H1 (cell line): ENCODE data around the gene SKAP1. TPM values are rescaled to one million over a fixed set of nuclear protein-coding genes. Genes with fewer than 3 reads are reported as not detected.

Source experiments
- CTCF ChIA-PET: fragments of 300-600 bp; sonication (Branson Sonifier 250); formaldehyde crosslinking; loops from one replicate; lab custom pipeline; 2021; ENCODE audit not compliant: partially characterized antibody; lab: Charles Lee
- POLR2A ChIA-PET: fragments of 300-600 bp; sonication (Branson Sonifier 250); formaldehyde crosslinking; loops from one replicate; lab custom pipeline; 2021; ENCODE audit warnings: inconsistent platforms; ENCODE audit not compliant: partially characterized antibody; lab: Charles Lee
- DNase-seq, 2 experiments: peaks; one replicate each; pipeline versions ENCODE4 v3.0.0 to v3.0.0-alpha.2; 2010 to 2022; ENCODE audit warnings: low spot score in 2 of 2, low read depth in 1 of 2, mixed read lengths in 1 of 2
- FAIRE-seq: peaks from 2 replicates; lab custom pipeline; 2011; peaks lifted over from hg19 to GRCh38; lab: Jason Lieb, UNC
- H2AFZ ChIP-seq: 2 replicates; pipeline ENCODE4 v1.8.1; 2012; ENCODE audit warnings: low read length, inconsistent platforms
- H2AK5ac ChIP-seq: 2 replicates; pipeline ENCODE4 v1.6.1; 2013; ENCODE audit warnings: low read depth, low read length
- H2BK120ac ChIP-seq: replicated peaks from 2 replicates; pipeline ENCODE3; 2013; ENCODE audit warnings: low read depth, low read length, inconsistent platforms
- H2BK12ac ChIP-seq: 2 replicates; pipeline ENCODE4 v1.6.1; 2013; ENCODE audit warnings: low read depth, low read length
- H2BK15ac ChIP-seq: 2 replicates; pipeline ENCODE4 v1.6.1; 2013; ENCODE audit warnings: low read length
- H2BK20ac ChIP-seq: 2 replicates; pipeline ENCODE4 v1.6.1; 2013; ENCODE audit warnings: low read length
- H2BK5ac ChIP-seq: 2 replicates; pipeline ENCODE4 v1.6.1; 2013; ENCODE audit warnings: low read depth, low read length
- H3K14ac ChIP-seq: 2 replicates; pipeline ENCODE4 v1.6.1; 2013; ENCODE audit warnings: inconsistent platforms; ENCODE audit not compliant: insufficient read length
- H3K18ac ChIP-seq: 2 replicates; pipeline ENCODE4 v1.6.1; 2013; ENCODE audit warnings: low read length; ENCODE audit errors: extremely low read depth
- H3K23ac ChIP-seq: 2 replicates; pipeline ENCODE4 v1.6.1; 2013; ENCODE audit warnings: inconsistent platforms; ENCODE audit not compliant: insufficient read length
- H3K23me2 ChIP-seq: 2 replicates; pipeline ENCODE4 v1.6.1; 2013; ENCODE audit warnings: low read depth, low read length
- H3K27ac ChIP-seq: 2 replicates; pipeline ENCODE4 v1.6.1; 2011; ENCODE audit warnings: low read depth, low read length, inconsistent platforms
- H3K27me3 ChIP-seq, 4 experiments: replicated peaks in 1 of 4; 1 replicate in 1 of 4; 2 replicates in 3 of 4; pipeline versions ENCODE4 v1.6.1 to v1.8.1; 2011 to 2013; ENCODE audit warnings: low read length in 3 of 4, mild to moderate bottlenecking in 3 of 4, inconsistent platforms in 2 of 4, mixed read lengths in 2 of 4, moderate library complexity in 1 of 4; ENCODE audit not compliant: control insufficient read depth in 3 of 4, insufficient read depth in 3 of 4; ENCODE audit errors: extremely low read depth in 1 of 4
- H3K36me3 ChIP-seq, 4 experiments: 2 replicates each; pipeline versions ENCODE4 v1.6.1 to v1.8.1; 2011 to 2013; ENCODE audit warnings: mild to moderate bottlenecking in 4 of 4, low read length in 3 of 4, moderate library complexity in 2 of 4, control low read depth in 1 of 4, inconsistent platforms in 1 of 4; ENCODE audit not compliant: insufficient read depth in 4 of 4, control insufficient read depth in 2 of 4
- H3K4ac ChIP-seq: replicated peaks from 2 replicates; pipeline ENCODE3; 2013; ENCODE audit warnings: low read length, low read depth, mixed read lengths, inconsistent platforms; ENCODE audit not compliant: insufficient read length
- H3K4me1 ChIP-seq, 4 experiments: replicated peaks in 1 of 4; 1 replicate in 1 of 4; 2 replicates in 3 of 4; pipeline versions ENCODE4 v1.6.1 to v1.8.1; 2011 to 2013; ENCODE audit warnings: low read length in 3 of 4, inconsistent platforms in 2 of 4, mixed read lengths in 1 of 4; ENCODE audit not compliant: insufficient read depth in 4 of 4, control insufficient read depth in 3 of 4
- H3K4me2 ChIP-seq, 2 experiments: 2 replicates each; pipeline versions ENCODE4 v1.6.1 to v1.8.1; 2011 to 2013; ENCODE audit warnings: low read depth in 2 of 2, low read length in 2 of 2, control low read depth in 1 of 2, inconsistent platforms in 1 of 2, mild to moderate bottlenecking in 1 of 2; ENCODE audit not compliant: insufficient read depth in 1 of 2
- H3K4me3 ChIP-seq, 4 experiments: fragments of 200-600, 300-600 bp in 1 of 4; sonication (generic), shearing (Covaris generic), sonication (Bioruptor Twin) in 1 of 4; 2 replicates each; pipeline versions ENCODE4 v1.5.1 to v1.8.1; 2011 to 2016; ENCODE audit warnings: low read length in 4 of 4, low read depth in 3 of 4, control low read depth in 2 of 4, inconsistent platforms in 2 of 4, mild to moderate bottlenecking in 2 of 4, mixed read lengths in 1 of 4, moderate library complexity in 1 of 4; ENCODE audit not compliant: insufficient read depth in 2 of 4; ENCODE audit errors: extremely low read depth in 1 of 4
- H3K56ac ChIP-seq: replicated peaks from 2 replicates; pipeline ENCODE3; 2013; ENCODE audit warnings: low read depth, mild to moderate bottlenecking, mixed read lengths, low read length, inconsistent platforms; ENCODE audit not compliant: insufficient read length
- H3K79me1 ChIP-seq: 2 replicates; pipeline ENCODE4 v1.6.1; 2013; ENCODE audit warnings: low read depth, low read length, control low read depth
- H3K79me2 ChIP-seq, 2 experiments: 2 replicates each; pipeline versions ENCODE4 v1.6.1 to v1.8.1; 2012 to 2013; ENCODE audit warnings: low read length in 2 of 2, mild to moderate bottlenecking in 2 of 2, inconsistent platforms in 1 of 2; ENCODE audit not compliant: insufficient read depth in 2 of 2, control insufficient read depth in 1 of 2
- H3K9ac ChIP-seq, 4 experiments: replicated peaks in 1 of 4; 1 replicate in 1 of 4; 2 replicates in 3 of 4; pipeline versions ENCODE4 v1.6.1 to v1.8.1; 2011 to 2013; ENCODE audit warnings: low read depth in 3 of 4, low read length in 3 of 4, control low read depth in 2 of 4, mild to moderate bottlenecking in 2 of 4, moderate library complexity in 2 of 4, inconsistent platforms in 1 of 4; ENCODE audit errors: extremely low read depth in 1 of 4
- H3K9me3 ChIP-seq, 2 experiments: 2 replicates each; pipeline versions ENCODE4 v1.6.1 to v1.8.1; 2012 to 2013; ENCODE audit warnings: mild to moderate bottlenecking in 2 of 2, moderate library complexity in 2 of 2, control low read depth in 1 of 2, inconsistent platforms in 1 of 2, low read depth in 1 of 2, low read length in 1 of 2, mixed read lengths in 1 of 2; ENCODE audit not compliant: insufficient read depth in 2 of 2
- H4K20me1 ChIP-seq, 2 experiments: replicated peaks in 1 of 2; 2 replicates each; pipeline versions ENCODE3 to v1.8.1; 2011 to 2013; ENCODE audit warnings: inconsistent platforms in 2 of 2, low read length in 2 of 2, mild to moderate bottlenecking in 1 of 2; ENCODE audit not compliant: insufficient read depth in 2 of 2, control insufficient read depth in 1 of 2
- H4K5ac ChIP-seq: 2 replicates; pipeline ENCODE4 v1.6.1; 2013; ENCODE audit warnings: low read length, low read depth, mixed read lengths, inconsistent platforms; ENCODE audit not compliant: insufficient read length
- H4K8ac ChIP-seq: 2 replicates; pipeline ENCODE4 v1.8.0; 2013; ENCODE audit warnings: mild to moderate bottlenecking, moderate library complexity, low read length, inconsistent platforms; ENCODE audit not compliant: insufficient read depth; ENCODE audit errors: extremely low read depth
- H4K91ac ChIP-seq: replicated peaks from 2 replicates; pipeline ENCODE3; 2013; ENCODE audit warnings: low read length, mixed read lengths, inconsistent platforms; ENCODE audit not compliant: insufficient read length
- ATF3 ChIP-seq: IDR thresholded peaks from 2 replicates; pipeline ENCODE4 v1.6.1; 2011; ENCODE audit warnings: low read depth, mild to moderate bottlenecking, low read length; ENCODE audit not compliant: insufficient read depth
- BRCA1 ChIP-seq: IDR thresholded peaks from 2 replicates; pipeline ENCODE4 v1.6.1; 2012; ENCODE audit warnings: low read depth, low read length, improper control_type of control experiment
- CHD2 ChIP-seq: IDR thresholded peaks from 2 replicates; pipeline ENCODE4 v1.6.1; 2012; ENCODE audit warnings: low read length, improper control_type of control experiment
- CTCF ChIP-seq, 3 experiments: IDR thresholded peaks; 1 replicate in 2 of 3; 2 replicates in 1 of 3; pipeline versions ENCODE4 v1.5.1 to v1.6.1; 2011; ENCODE audit warnings: low read length in 3 of 3, mild to moderate bottlenecking in 3 of 3, inconsistent platforms in 2 of 3, low read depth in 1 of 3, moderate library complexity in 1 of 3; ENCODE audit not compliant: insufficient read depth in 1 of 3; ENCODE audit errors: control extremely low read depth in 1 of 3
- E2F6 ChIP-seq: IDR thresholded peaks from 2 replicates; pipeline ENCODE4 v1.6.1; 2012; ENCODE audit warnings: inconsistent platforms
- EZH2 ChIP-seq: fragments of 200-600 bp; sonication (generic); IDR thresholded peaks from 2 replicates; pipeline ENCODE4 v1.7.1; 2012; ENCODE audit warnings: low read depth, mild to moderate bottlenecking, moderate library complexity, low read length, inconsistent platforms; ENCODE audit not compliant: severe bottlenecking
- FOSL1 ChIP-seq: IDR thresholded peaks from 2 replicates; pipeline ENCODE4 v1.6.1; 2011; ENCODE audit warnings: mild to moderate bottlenecking, low read depth, low read length, moderate library complexity; ENCODE audit not compliant: insufficient read depth
- KDM1A ChIP-seq: fragments of 200-600, 300-600 bp; sonication (generic); IDR thresholded peaks from 2 replicates; pipeline ENCODE4 v1.7.1; 2016; ENCODE audit warnings: mild to moderate bottlenecking, low read length, borderline replicate concordance
- MAX ChIP-seq: IDR thresholded peaks from 2 replicates; pipeline ENCODE4 v1.6.1; 2012; ENCODE audit warnings: inconsistent platforms
- TEAD4 ChIP-seq: IDR thresholded peaks from 2 replicates; pipeline ENCODE4 v1.6.1; 2012; ENCODE audit warnings: low read depth, low read length, inconsistent platforms, mixed read lengths
- polyA plus RNA-seq, 7 experiments: library from polyadenylated mRNA; depleted of rRNA in 3 of 7; stranded (reverse) in 5 of 7; unstranded in 2 of 7; fragments of >200 nt in 5 of 7; fragments of 200-250 nt in 2 of 7; gene quantifications; 1 replicate in 5 of 7; 2 replicates in 1 of 7; 4 replicates in 1 of 7; pipeline versions ENCODE4 v1.2.1 to v1.2.3, GENCODE V29; 2011 to 2013; ENCODE audit warnings: missing spikeins in 2 of 7, mixed read lengths in 2 of 7
- total RNA-seq: library from RNA; stranded (reverse); fragmentation: NEBNext Ultra II Directional; extraction: Animal tissue kit (Norgen Biotek cat#: 25700); gene quantifications from 2 replicates; pipeline ENCODE4 v1.2.1, GENCODE V29; 2021

The SKAP1 gene
- total and polyA plus RNA-seq, 2 of the 8 experiments (the other 6 are each of a cell fraction or from before 2014, with no cell fraction given) = not detected

GRCh38 chr17:48455791-48456190 lies 25.8 kb upstream of the SKAP1 start:
- Histone ChIP-seq H3K4ac (no peak overlapping the region), H2BK5ac (no peak overlapping the region), H2BK20ac (no peak overlapping the region), H3K23me2 (no peaks in the 10 kb centered on the region; the same call in 1 of the 2 replicates), H3K36me3 (no peaks in the 10 kb centered on the region; a peak in 1 of 8 replicates), H3K79me2 (no peaks in the 10 kb centered on the region), H3K4me1 (peaks cover 0 to 12% (median 6%) of the 10 kb centered on the region in 4 experiments; a peak in 5 of 7 replicates), H4K20me1 (no peaks in the 10 kb centered on the region), H3K18ac (no peak overlapping the region), H3K23ac (no peak overlapping the region), H3K4me3 (no peak overlapping the region), H2BK120ac (no peak overlapping the region), H3K79me1 (no peaks in the 10 kb centered on the region), H3K27ac (no peak overlapping the region), H3K4me2 (no peak overlapping the region; a peak in 1 of 4 replicates), H3K9me3 (peaks cover 0 to 4% of the 10 kb centered on the region in 2 experiments; a peak in 1 of 4 replicates), H4K5ac (no peak overlapping the region), H4K91ac (no peak overlapping the region), H2BK12ac (no peak overlapping the region), H3K27me3 (peaks cover 4 to 12% (median 9%) of the 10 kb centered on the region in 4 experiments), H3K14ac (no peak overlapping the region), H3K9ac (no peak overlapping the region), H2AFZ (no peak overlapping the region), H3K56ac (no peak overlapping the region), H2BK15ac (no peak overlapping the region), H2AK5ac (no peak overlapping the region), H4K8ac (no peak overlapping the region)
- CTCF ChIA-PET = interaction anchor here (1.1 to 2.4 kb wide), 12 partner anchors 8 to 133 kb away, joined by 3 to 17 read pairs (median 6); no protein-coding TSS in a partner anchor
- FAIRE-seq (no peak), DNase-seq (no peak)
- POLR2A ChIA-PET = interaction anchor here (1.4 kb wide), 1 partner anchor 407 kb away, joined by 3 read pairs; the partner anchor contains the start of gene NFE2L1
- no peak for TF ChIP-seq BRCA1
- TF ChIP-seq CHD2 = no peak
- TF ChIP-seq MAX = no peak
- TF ChIP-seq TEAD4 = no peak
- TF ChIP-seq E2F6 = no peak
- TF ChIP-seq CTCF (IDR thresholded peaks at IDR 0.05; ENCODE audit: control extremely low read depth in 1 of 3, insufficient read depth in 1 of 3, low read depth in 1 of 3, low read length in 3 of 3) = no peak
- TF ChIP-seq KDM1A = no peak
- TF ChIP-seq ATF3 = no peak
- TF ChIP-seq EZH2 = no peak
- no peak for TF ChIP-seq FOSL1
